ENCODE results near the gene RAB3IP. TPM values are rescaled to one million over a fixed set of nuclear protein-coding genes. Genes with fewer than 3 reads are reported as not detected.

Gene RAB3IP
- total and polyA plus RNA-seq, 2 of the 4 experiments (the other 2 are of a cell fraction) = 1.5 to 2.7 TPM

GRCh38 chr12:69698769-69699540, 39.7 kb upstream of the RAB3IP start, which contains the start of gene BEST3:
Gene BEST3, minus strand, starts transcription at chr12:69699303. Its CDS starts 1,505 bp downstream, at chr12:69697798.
- Histone ChIP-seq H3K4me3 (ENCODE audit: insufficient read depth, low read depth, low read length) (no peak within 1 kb of the TSS), H3K9me1 (ENCODE audit: insufficient read depth, low read length) (no peaks in the 10 kb centered on the region), H3K4me1 (ENCODE audit: control insufficient read depth, insufficient read depth, low read length) (no peaks in the 10 kb centered on the region), H4K91ac (ENCODE audit: insufficient read depth, low read depth, low read length) (no peak within 1 kb of the TSS), H3K9me3 (ENCODE audit: control insufficient read depth, insufficient read depth, low read length) (no peaks in the 10 kb centered on the region), H3K4me2 (ENCODE audit: low read depth, low read length) (no peak within 1 kb of the TSS), H2BK5ac (ENCODE audit: low read depth, low read length, poor library complexity, severe bottlenecking) (no peak within 1 kb of the TSS), H2AK9ac (replicated peaks; ENCODE audit: low read depth, low read length, poor library complexity) (no peak within 1 kb of the TSS), H2BK120ac (ENCODE audit: low read depth, low read length) (no peak within 1 kb of the TSS), H3K4ac (ENCODE audit: low read depth, low read length) (no peak within 1 kb of the TSS), H3K79me1 (ENCODE audit: low read depth in 1 of 2, low read length in 2 of 2) (no peaks in the 10 kb centered on the region), H2AK5ac (ENCODE audit: low read depth, low read length) (no peak within 1 kb of the TSS), H3K56ac (ENCODE audit: extremely low read depth, insufficient read depth, low read length) (no peak within 1 kb of the TSS), H2BK15ac (ENCODE audit: low read depth, low read length) (no peak within 1 kb of the TSS), H3K9ac (ENCODE audit: low read depth, low read length) (no peak within 1 kb of the TSS), H4K8ac (ENCODE audit: low read depth in 2 of 2, low read length in 2 of 2) (no peak within 1 kb of the TSS), H3K27ac (ENCODE audit: insufficient read depth, low read length) (no peak within 1 kb of the TSS), H2BK20ac (ENCODE audit: low read depth, low read length) (no peak within 1 kb of the TSS), H3K18ac (ENCODE audit: low read depth, low read length) (no peak within 1 kb of the TSS), H3K23ac (ENCODE audit: low read depth, low read length) (no peak within 1 kb of the TSS), H3K36me3 (ENCODE audit: control insufficient read depth, insufficient read depth, low read length) (no peaks in the 10 kb centered on the region), H4K5ac (ENCODE audit: low read depth, low read length) (no peak within 1 kb of the TSS), H2AFZ (replicated peaks; ENCODE audit: low read length, poor library complexity) (no peak within 1 kb of the TSS), H3K27me3 (ENCODE audit: control insufficient read depth, insufficient read depth, low read length) (no peaks in the 10 kb centered on the region), H4K20me1 (ENCODE audit: insufficient read depth, low read length) (no peaks in the 10 kb centered on the region), H3K14ac (replicated peaks; ENCODE audit: low read depth, low read length) (no peak within 1 kb of the TSS)
- intact Hi-C loops (cut with micrococcal nuclease) (no loop called here), in situ Hi-C loops (cut with MboI; ENCODE audit: low sequenced_read_pairs) (no loop called here), dilution Hi-C loops (cut with HindIII; ENCODE audit: low sequenced_read_pairs, unreplicated experiment) (no loop called here)
- TF ChIP-seq BHLHE40 (IDR thresholded peaks at IDR 0.05; ENCODE audit: low read depth, low read length) (no peak), CTCF (conservative IDR thresholded peaks at IDR 0.05; ENCODE audit: low read depth, low read length) (no peak)
- 100% methylated on average over 2 of the region's 12 CpGs; no CpG with 5 or more reads in 1 of the 2 experiments for WGBS, 2 experiments (ENCODE audit: extremely low coverage in 2 of 2, insufficient read length in 1 of 2)
- ChIA-PET POLR2A (ENCODE audit: unreplicated experiment) (no interaction called here), CTCF (interaction anchor here (0.9 kb wide), 1 partner anchor 9 kb away, joined by 3 read pairs; no protein-coding TSS in a partner anchor)
- no peak for DNase-seq
- ATAC-seq (ENCODE audit: low read depth) = no peak
- no TSS peak for BruUV-seq (replicated peaks)
